NCI-H460 (cell line): ENCODE measurements around the gene TRAPPC3L. TPM values are rescaled to one million over a fixed set of nuclear protein-coding genes. Genes with fewer than 3 reads are reported as not detected.

Experiments used
- DNase-seq: peaks from one replicate; pipeline ENCODE4 v3.0.0-alpha.2; 2016; ENCODE audit warnings: low read depth; ENCODE audit errors: extremely low read depth
- total RNA-seq: library from RNA; depleted of rRNA; stranded (reverse); fragments of >200 nt; shearing (Covaris generic); gene quantifications from 2 replicates; pipeline ENCODE4 v1.2.3, GENCODE V29; 2014

The TRAPPC3L gene
- total RNA-seq, 1 experiment from 2014 or later: not detected

GRCh38 chr6:116468293-116468692 lies 77.2 kb downstream of the TRAPPC3L start:
- no peak for DNase-seq

GRCh38 chr6:116467514-116467913 lies 78.0 kb downstream of the TRAPPC3L start:
- no peak for DNase-seq

- DNase-seq: no peak
These were observed 78.4 kb downstream of the TRAPPC3L start for GRCh38 chr6:116467096-116467495.

GRCh38 chr6:116465246-116465645 lies 80.2 kb downstream of the TRAPPC3L start:
- DNase-seq: no peak

- no peak for DNase-seq
These were observed 82.2 kb downstream of the TRAPPC3L start for GRCh38 chr6:116463301-116463700.

GRCh38 chr6:116461932-116462885 lies 83.3 kb downstream of the TRAPPC3L start:
- DNase-seq: no peak

- no peak for DNase-seq
These were observed 84.1 kb downstream of the TRAPPC3L start, which contains the start of gene CALHM6 for GRCh38 chr6:116461331-116461931. TSS of gene CALHM6 (plus strand) at chr6:116461375. CDS start at chr6:116461930, 555 bp downstream.

- no peak for DNase-seq
These were observed 85.6 kb downstream of the TRAPPC3L start for GRCh38 chr6:116459927-116460326.

GRCh38 chr6:116458264-116458663 lies 87.2 kb downstream of the TRAPPC3L start:
- no peak for DNase-seq

- no peak for DNase-seq
These were observed 88.6 kb downstream of the TRAPPC3L start for GRCh38 chr6:116456927-116457326.

- DNase-seq: no peak
These were observed 89.4 kb downstream of the TRAPPC3L start for GRCh38 chr6:116456106-116456505.

- no peak for DNase-seq
These were observed 93.0 kb downstream of the TRAPPC3L start for GRCh38 chr6:116452531-116452930.

GRCh38 chr6:116451916-116452315 lies 93.6 kb downstream of the TRAPPC3L start:
- DNase-seq: no peak

- no peak for DNase-seq
These were observed 94.4 kb downstream of the TRAPPC3L start for GRCh38 chr6:116450769-116451740.

GRCh38 chr6:116450185-116450710 lies 95.2 kb downstream of the TRAPPC3L start:
- DNase-seq: no peak

- DNase-seq: no peak
These were observed 95.9 kb downstream of the TRAPPC3L start for GRCh38 chr6:116449565-116449964.

GRCh38 chr6:116447496-116448011 lies 97.9 kb downstream of the TRAPPC3L start:
- DNase-seq: no peak

- no peak for DNase-seq
These were observed 98.4 kb downstream of the TRAPPC3L start for GRCh38 chr6:116447052-116447451.

- DNase-seq: no peak
These were observed 99.1 kb downstream of the TRAPPC3L start for GRCh38 chr6:116446399-116446798.

GRCh38 chr6:116445102-116445501 lies 100.4 kb downstream of the TRAPPC3L start:
- DNase-seq: no peak
